IPS DF 6.9 (cell line): Measurements from ENCODE around the gene OR2T33.
"Not testable (repeated sequence)": the region's sequence is repeated elsewhere in the genome, so short reads cannot be mapped to it uniquely, and the experiment has no call there.

Experiments used
- DNase-seq: peaks from one replicate; pipeline ENCODE4 v3.0.0-alpha.2; 2013; ENCODE audit warnings: low read depth, low spot score
- H3K27ac ChIP-seq: one replicate; pipeline ENCODE4 v1.5.1; 2013; ENCODE audit warnings: low read length, control low read depth
- H3K27me3 ChIP-seq: 2 replicates; pipeline ENCODE4 v1.6.1; 2013; ENCODE audit warnings: mild to moderate bottlenecking, low read length; ENCODE audit not compliant: control insufficient read depth, insufficient read depth
- H3K36me3 ChIP-seq: 2 replicates; pipeline ENCODE4 v1.6.1; 2013; ENCODE audit warnings: low read length; ENCODE audit not compliant: control insufficient read depth, insufficient read depth
- H3K4me1 ChIP-seq: 2 replicates; pipeline ENCODE4 v1.6.1; 2013; ENCODE audit warnings: low read length; ENCODE audit not compliant: control insufficient read depth, insufficient read depth
- H3K4me3 ChIP-seq: 2 replicates; pipeline ENCODE4 v1.5.1; 2013; ENCODE audit warnings: mild to moderate bottlenecking, low read length
- H3K9me3 ChIP-seq: 2 replicates; pipeline ENCODE4 v1.6.1; 2013; ENCODE audit warnings: low read length, inconsistent platforms; ENCODE audit not compliant: control insufficient read depth, insufficient read depth
- WGBS: extraction: QIAGEN DNeasy Blood & Tissue Kit; methylation state at CpG from one replicate; pipeline ENCODE4 v1.1.7; 2013; ENCODE audit warnings: mixed read lengths, missing lambda C conversion rate; ENCODE audit not compliant: insufficient read length, insufficient coverage; 5-methylcytosine and 5-hydroxymethylcytosine counted together

Gene OR2T33

GRCh38 chr1:248277876-248278275 lies at the start of gene OR2T33:
OR2T33 (minus strand) TSS chr1:248277976; CDS start chr1:248273814, 4,162 bp downstream.
- no peaks in the 10 kb centered on the region for H3K27me3 ChIP-seq
- no peaks in the 10 kb centered on the region for H3K36me3 ChIP-seq
- peaks cover 3% of the 10 kb centered on the region; the same call in 1 of the 2 replicates for H3K9me3 ChIP-seq
- no peak within 1 kb of the TSS for H3K4me3 ChIP-seq
- no peak within 1 kb of the TSS for H3K27ac ChIP-seq
- H3K4me1 ChIP-seq: no peaks in the 10 kb centered on the region
- DNase-seq: no peak
- no CpG with 5 or more reads among the region's 1 CpG for WGBS

- no peak for DNase-seq
- no peaks in the 10 kb centered on the region for H3K27me3 ChIP-seq
- H3K4me3 ChIP-seq: no peak within 1 kb of the TSS
- H3K27ac ChIP-seq: no peak within 1 kb of the TSS
- no peaks in the 10 kb centered on the region for H3K36me3 ChIP-seq
- WGBS: no CpG with 5 or more reads among the region's 1 CpG
- peaks cover 2% of the 10 kb centered on the region; the same call in 1 of the 2 replicates for H3K9me3 ChIP-seq
- no peaks in the 10 kb centered on the region for H3K4me1 ChIP-seq
Observed at GRCh38 chr1:248324468-248324867, 46.7 kb upstream of the OR2T33 start, which contains the start of gene OR2M7. OR2M7 (minus strand) TSS chr1:248324568; CDS start chr1:248324568, 0 bp downstream.

- peaks cover 8% of the 10 kb centered on the region for H3K9me3 ChIP-seq
Observed at GRCh38 chr1:248316796-248317195, 39.0 kb upstream of the OR2T33 start.

GRCh38 chr1:248306740-248307139 lies 29.0 kb upstream of the OR2T33 start:
- not testable (repeated sequence) for DNase-seq, H3K27ac ChIP-seq, H3K27me3 ChIP-seq, H3K4me3 ChIP-seq, H3K4me1 ChIP-seq, H3K36me3 ChIP-seq, H3K9me3 ChIP-seq
- no CpG with 5 or more reads among the region's 15 CpGs for WGBS

More at GRCh38 chr1:248316796-248317195, 39.0 kb upstream of the OR2T33 start:
- Histone ChIP-seq H3K36me3 (no peaks in the 10 kb centered on the region), H3K27ac (no peak overlapping the region), H3K27me3 (no peaks in the 10 kb centered on the region), H3K4me1 (no peaks in the 10 kb centered on the region), H3K4me3 (no peak overlapping the region)
- DNase-seq: no peak
- no CpG with 5 or more reads among the region's 11 CpGs for WGBS

- WGBS: no CpG with 5 or more reads among the region's 19 CpGs
- DNase-seq: no peak
- no peak overlapping the region for H3K4me3 ChIP-seq
- H3K9me3 ChIP-seq: peaks cover 2% of the 10 kb centered on the region
- H3K27ac ChIP-seq: no peak overlapping the region
- H3K27me3 ChIP-seq: no peaks in the 10 kb centered on the region
- H3K36me3 ChIP-seq: no peaks in the 10 kb centered on the region
- no peaks in the 10 kb centered on the region for H3K4me1 ChIP-seq
Observed at GRCh38 chr1:248306103-248306502, 28.3 kb upstream of the OR2T33 start.

- DNase-seq, H3K9me3 ChIP-seq, H3K4me1 ChIP-seq, H3K36me3 ChIP-seq, H3K27ac ChIP-seq, H3K27me3 ChIP-seq, H3K4me3 ChIP-seq: not testable (repeated sequence)
- no CpG with 5 or more reads among the region's 9 CpGs for WGBS
Observed at GRCh38 chr1:248305672-248306071, 27.9 kb upstream of the OR2T33 start.

- no CpG with 5 or more reads among the region's 1 CpG for WGBS
- H3K36me3 ChIP-seq: no peaks in the 10 kb centered on the region
- H3K4me3 ChIP-seq: no peak within 1 kb of the TSS
- H3K27me3 ChIP-seq: no peaks in the 10 kb centered on the region
- no peak for DNase-seq
- peaks cover 2% of the 10 kb centered on the region for H3K9me3 ChIP-seq
- no peaks in the 10 kb centered on the region for H3K4me1 ChIP-seq
- no peak within 1 kb of the TSS for H3K27ac ChIP-seq
Observed at GRCh38 chr1:248303324-248303723, 25.5 kb upstream of the OR2T33 start, which contains the start of gene OR2T12. OR2T12 (minus strand) TSS chr1:248303424; CDS start chr1:248295578, 7,846 bp downstream.

- Histone ChIP-seq H3K4me3 (no peak overlapping the region), H3K36me3 (no peaks in the 10 kb centered on the region), H3K9me3 (peaks cover 1% of the 10 kb centered on the region), H3K27ac (no peak overlapping the region), H3K27me3 (no peaks in the 10 kb centered on the region), H3K4me1 (no peaks in the 10 kb centered on the region)
- no peak for DNase-seq
- WGBS: no CpG with 5 or more reads among the region's 6 CpGs
Observed at GRCh38 chr1:248288391-248288790, 10.6 kb upstream of the OR2T33 start.

GRCh38 chr1:248273225-248273624 lies 4.6 kb downstream of the OR2T33 start:
- H3K36me3 ChIP-seq, H3K4me1 ChIP-seq, H3K27me3 ChIP-seq, H3K27ac ChIP-seq, H3K9me3 ChIP-seq, DNase-seq, H3K4me3 ChIP-seq: not testable (repeated sequence)
- WGBS: no CpG with 5 or more reads among the region's 16 CpGs

GRCh38 chr1:248268178-248268577 lies 9.6 kb downstream of the OR2T33 start:
- Histone ChIP-seq H3K36me3 (no peaks in the 10 kb centered on the region), H3K4me1 (no peaks in the 10 kb centered on the region), H3K27me3 (no peaks in the 10 kb centered on the region), H3K27ac (no peak overlapping the region), H3K4me3 (no peak overlapping the region), H3K9me3 (no peaks in the 10 kb centered on the region; the same call in 1 of the 2 replicates)
- DNase-seq: no peak
- WGBS: no CpG with 5 or more reads among the region's 4 CpGs

- no CpG with 5 or more reads among the region's 1 CpG for WGBS
- not testable (repeated sequence) for H3K9me3 ChIP-seq, H3K27me3 ChIP-seq, H3K4me1 ChIP-seq, DNase-seq, H3K4me3 ChIP-seq, H3K36me3 ChIP-seq, H3K27ac ChIP-seq
Observed at GRCh38 chr1:248259309-248259708, 18.5 kb downstream of the OR2T33 start.
